H9 (cell line): ENCODE results near the gene HSPB1. TPM values are rescaled to one million over a fixed set of nuclear protein-coding genes. Genes with fewer than 3 reads are reported as not detected.

ENCODE experiments used
- DNase-seq: peaks from one replicate; pipeline ENCODE4 v3.0.0-alpha.2; 2017
- H2AFZ ChIP-seq: one replicate; pipeline ENCODE4 v1.6.1; 2013; ENCODE audit warnings: mild to moderate bottlenecking, low read length, control low read depth, moderate library complexity
- H2AK5ac ChIP-seq: 2 replicates; pipeline ENCODE4 v1.6.1; 2013; ENCODE audit warnings: low read length, control low read depth, mixed read lengths; ENCODE audit not compliant: insufficient read length
- H2BK120ac ChIP-seq: one replicate; pipeline ENCODE4 v1.6.1; 2013; ENCODE audit warnings: low read depth, mild to moderate bottlenecking, low read length, control low read depth, inconsistent platforms; ENCODE audit not compliant: poor library complexity, severe bottlenecking
- H2BK12ac ChIP-seq: 2 replicates; pipeline ENCODE4 v1.6.1; 2013; ENCODE audit warnings: low read length, control low read depth, mixed read lengths, low read depth; ENCODE audit not compliant: insufficient read length
- H2BK15ac ChIP-seq: 2 replicates; pipeline ENCODE4 v1.6.1; 2013; ENCODE audit warnings: low read depth, low read length, control low read depth
- H2BK20ac ChIP-seq: one replicate; pipeline ENCODE4 v1.6.1; 2013; ENCODE audit warnings: low read depth, mild to moderate bottlenecking, low read length, control low read depth, inconsistent platforms; ENCODE audit not compliant: poor library complexity, severe bottlenecking
- H2BK5ac ChIP-seq: 2 replicates; pipeline ENCODE4 v1.6.1; 2013; ENCODE audit warnings: low read length, control low read depth, mixed read lengths; ENCODE audit not compliant: insufficient read length
- H3K14ac ChIP-seq: 2 replicates; pipeline ENCODE4 v1.6.1; 2013; ENCODE audit warnings: low read length, control low read depth; ENCODE audit not compliant: insufficient read depth
- H3K18ac ChIP-seq: 2 replicates; pipeline ENCODE4 v1.6.1; 2013; ENCODE audit warnings: low read depth, mild to moderate bottlenecking, mixed read lengths, low read length, control low read depth; ENCODE audit not compliant: insufficient read length
- H3K23ac ChIP-seq: 2 replicates; pipeline ENCODE4 v1.6.1; 2013; ENCODE audit warnings: low read length, control low read depth, mixed read lengths, low read depth; ENCODE audit not compliant: insufficient read length
- H3K23me2 ChIP-seq: 2 replicates; pipeline ENCODE4 v1.6.1; 2013; ENCODE audit warnings: low read depth, mild to moderate bottlenecking, mixed read lengths, low read length, control low read depth; ENCODE audit not compliant: insufficient read length, poor library complexity, severe bottlenecking
- H3K27ac ChIP-seq: 2 replicates; pipeline ENCODE4 v1.5.1; 2013; ENCODE audit warnings: low read length, control low read depth, mixed read lengths, low read depth; ENCODE audit not compliant: insufficient read length
- H3K27me3 ChIP-seq: 2 replicates; pipeline ENCODE4 v1.6.1; 2013; ENCODE audit warnings: low read length, control low read depth, inconsistent platforms; ENCODE audit not compliant: insufficient read depth
- H3K4ac ChIP-seq: 2 replicates; pipeline ENCODE4 v1.6.1; 2013; ENCODE audit warnings: low read depth, mild to moderate bottlenecking, control low read depth, inconsistent platforms, low read length, moderate library complexity
- H3K4me1 ChIP-seq: 2 replicates; pipeline ENCODE4 v1.6.1; 2013; ENCODE audit warnings: low read length, control low read depth, inconsistent platforms; ENCODE audit not compliant: insufficient read depth
- H3K4me2 ChIP-seq: 2 replicates; pipeline ENCODE4 v1.6.1; 2013; ENCODE audit warnings: low read length, control low read depth, mixed read lengths; ENCODE audit not compliant: insufficient read length, insufficient read depth
- H3K56ac ChIP-seq: 2 replicates; pipeline ENCODE4 v1.6.1; 2013; ENCODE audit warnings: low read depth, mild to moderate bottlenecking, mixed read lengths, low read length, control low read depth; ENCODE audit not compliant: insufficient read length
- H3K79me1 ChIP-seq: 2 replicates; pipeline ENCODE4 v1.6.1; 2013; ENCODE audit warnings: low read depth, mild to moderate bottlenecking, moderate library complexity, low read length, control low read depth, inconsistent platforms; ENCODE audit not compliant: insufficient read depth, poor library complexity, severe bottlenecking
- H3K79me2 ChIP-seq: 2 replicates; pipeline ENCODE4 v1.6.1; 2013; ENCODE audit warnings: low read length, control low read depth, inconsistent platforms; ENCODE audit not compliant: insufficient read depth
- H3K9ac ChIP-seq: 2 replicates; pipeline ENCODE4 v1.6.1; 2013; ENCODE audit warnings: low read length, control low read depth, mixed read lengths; ENCODE audit not compliant: insufficient read length; ENCODE audit errors: extremely low read depth
- H3K9me3 ChIP-seq: one replicate; pipeline ENCODE4 v1.6.1; 2013; ENCODE audit warnings: low read depth, low read length, inconsistent platforms; ENCODE audit not compliant: control insufficient read depth
- H3T11ph ChIP-seq: one replicate; pipeline ENCODE4 v1.6.1; 2013; ENCODE audit warnings: mild to moderate bottlenecking, low read length, control low read depth, inconsistent platforms
- H4K20me1 ChIP-seq: one replicate; pipeline ENCODE4 v1.6.1; 2013; ENCODE audit not compliant: control insufficient read depth, insufficient read length, insufficient read depth
- H4K5ac ChIP-seq: 2 replicates; pipeline ENCODE4 v1.6.1; 2013; ENCODE audit warnings: low read depth, mild to moderate bottlenecking, mixed read lengths, low read length, control low read depth; ENCODE audit not compliant: insufficient read length
- H4K8ac ChIP-seq: replicated peaks from 2 replicates; pipeline ENCODE4 v1.6.1; 2013; ENCODE audit warnings: low read length, control low read depth, mixed read lengths, low read depth; ENCODE audit not compliant: insufficient read length
- H4K91ac ChIP-seq: 2 replicates; pipeline ENCODE4 v1.6.1; 2013; ENCODE audit warnings: low read depth, mild to moderate bottlenecking, moderate library complexity, mixed read lengths, low read length, control low read depth; ENCODE audit not compliant: insufficient read length
- H3K27ac Mint-ChIP-seq, 3 experiments: 2 replicates in 2 of 3; 3 replicates in 1 of 3; pipeline ENCODE4 v1.8.0; 2020 to 2021; ENCODE audit warnings: mixed read lengths in 3 of 3, mild to moderate bottlenecking in 1 of 3, moderate library complexity in 1 of 3
- H3K27me3 Mint-ChIP-seq: 2 replicates; pipeline ENCODE4 v1.8.0; 2021; ENCODE audit warnings: low read depth, mild to moderate bottlenecking, moderate library complexity, mixed read lengths
- H3K36me3 Mint-ChIP-seq, 3 experiments: 2 replicates in 2 of 3; 3 replicates in 1 of 3; pipeline ENCODE4 v1.8.0; 2020 to 2021; ENCODE audit warnings: low read depth in 3 of 3, mixed read lengths in 3 of 3; ENCODE audit not compliant: insufficient read depth in 1 of 3
- H3K4me1 Mint-ChIP-seq, 2 experiments: 2 replicates each; pipeline ENCODE4 v1.8.0; 2020; ENCODE audit warnings: mixed read lengths in 2 of 2
- H3K4me3 Mint-ChIP-seq, 2 experiments: 2 replicates in 1 of 2; 3 replicates in 1 of 2; pipeline ENCODE4 v1.8.0; 2020 to 2021; ENCODE audit warnings: mild to moderate bottlenecking in 2 of 2, mixed read lengths in 2 of 2, moderate library complexity in 1 of 2
- H3K9me3 Mint-ChIP-seq, 2 experiments: 2 replicates in 1 of 2; 3 replicates in 1 of 2; pipeline ENCODE4 v1.8.0; 2020; ENCODE audit warnings: mild to moderate bottlenecking in 2 of 2, mixed read lengths in 2 of 2, moderate library complexity in 1 of 2
- CTCF ChIP-seq: fragments of 200-600 bp; sonication (generic); conservative IDR thresholded peaks from 3 replicates; pipeline ENCODE4 v1.8.0; 2021; ENCODE audit warnings: antibody characterized with exemption, mild to moderate bottlenecking
- WGBS: extraction: QIAGEN DNeasy Blood & Tissue Kit; methylation state at CpG from one replicate; pipeline ENCODE4 v1.1.7; 2013; ENCODE audit warnings: missing lambda C conversion rate, low lambda C conversion rate, mixed read lengths; ENCODE audit not compliant: insufficient read length; ENCODE audit errors: extremely low coverage; 5-methylcytosine and 5-hydroxymethylcytosine counted together
- total RNA-seq: library from RNA; stranded (reverse); gene quantifications from 2 replicates; pipeline ENCODE4 v1.2.1, GENCODE V29; 2021

HSPB1 gene
- total RNA-seq, 1 experiment from 2014 or later = 186 TPM

DNA sequence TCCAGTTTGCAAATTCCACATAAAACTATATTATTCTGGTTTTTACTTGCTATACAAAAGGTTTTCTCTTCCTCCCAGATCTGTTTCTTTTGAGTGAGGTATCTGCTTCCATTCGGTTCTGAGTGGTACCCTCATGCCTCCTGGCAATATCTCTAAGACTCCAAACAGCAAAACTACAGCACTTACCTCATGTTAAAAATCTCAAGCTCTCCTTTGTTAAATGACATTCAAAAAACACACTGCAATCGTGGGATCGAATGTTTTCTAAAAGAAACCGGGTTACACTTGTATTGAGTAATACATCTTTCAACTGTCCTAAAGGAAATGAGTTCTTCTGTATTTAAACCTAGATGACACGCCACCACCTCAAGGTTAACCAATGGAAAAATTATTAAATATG is 45.2 kb downstream of the HSPB1 start:
- no peaks in the 10 kb centered on the region; a peak in 3 of 5 replicates for H3K9me3 Mint-ChIP-seq
- H3K27ac ChIP-seq = no peak overlapping the region
- H3K4me1 Mint-ChIP-seq = peaks cover 41 to 42% of the 10 kb centered on the region in 2 experiments

More for the DNA sequence above, 45.2 kb downstream of the HSPB1 start:
- Histone ChIP-seq H2AK5ac (no peak overlapping the region), H3K18ac (no peak overlapping the region), H3K4me1 (no peaks in the 10 kb centered on the region), H2AFZ (no peak overlapping the region), H3K14ac (no peak overlapping the region), H3K79me2 (peaks cover 77% of the 10 kb centered on the region), H3K4ac (no peak overlapping the region), H4K5ac (no peak overlapping the region), H2BK15ac (no peak overlapping the region), H3K27me3 (no peaks in the 10 kb centered on the region), H4K8ac (no peak overlapping the region), H2BK120ac (no peak overlapping the region), H3K4me2 (no peak overlapping the region), H3K56ac (no peak overlapping the region), H4K20me1 (no peaks in the 10 kb centered on the region), H3K23ac (no peak overlapping the region), H3T11ph (no peak overlapping the region), H3K23me2 (no peaks in the 10 kb centered on the region), H2BK5ac (no peak overlapping the region), H3K9ac (no peak overlapping the region), H3K79me1 (peaks cover 9% of the 10 kb centered on the region), H2BK12ac (no peak overlapping the region), H4K91ac (no peak overlapping the region), H2BK20ac (no peak overlapping the region), H3K9me3 (no peaks in the 10 kb centered on the region)
- DNase-seq = no peak
- Mint-ChIP-seq H3K36me3 (peaks cover 71 to 92% (median 87%) of the 10 kb centered on the region in 3 experiments), H3K27ac (peak overlapping the region in 1 of 3 experiments; percentile 86; a peak in 3 of 7 replicates), H3K4me3 (no peak overlapping the region), H3K27me3 (no peaks in the 10 kb centered on the region)
- TF ChIP-seq CTCF = no peak
- no CpG with 5 or more reads among the region's 5 CpGs for WGBS
